HepG2 (cell line): ENCODE data around the gene GPATCH4. TPM values are rescaled to one million over a fixed set of nuclear protein-coding genes. Genes with fewer than 3 reads are reported as not detected.

Experiments
- ARHGAP35 ChIP-seq: sonication (generic); formaldehyde crosslinking; IDR thresholded peaks from 2 replicates; pipeline ENCODE4 v1.9.0; 2022; ENCODE audit warnings: mild to moderate bottlenecking, inconsistent platforms, moderate library complexity, missing genetic modification reagents, borderline replicate concordance
- HOXA5 ChIP-seq: sonication (generic); formaldehyde crosslinking; IDR thresholded peaks from 2 replicates; pipeline ENCODE4 v1.4.0; 2020; ENCODE audit warnings: missing genetic modification reagents
- IKZF5 ChIP-seq: IDR thresholded peaks from 2 replicates; pipeline ENCODE4 v1.6.1; 2018; ENCODE audit warnings: missing genetic modification reagents, mild to moderate bottlenecking, missing compliant biosample characterization
- KDM5B ChIP-seq: sonication (generic); formaldehyde crosslinking; IDR thresholded peaks from 2 replicates; pipeline ENCODE4 v1.4.0; 2020; ENCODE audit warnings: missing genetic modification reagents, mild to moderate bottlenecking, borderline replicate concordance
- RAD21 ChIP-seq: fragments of 450-650 bp; formaldehyde crosslinking; IDR thresholded peaks from 2 replicates; pipeline ENCODE4 v1.5.0; 2020; ENCODE audit warnings: mild to moderate bottlenecking
- SMAD9 ChIP-seq: sonication (generic); formaldehyde crosslinking; IDR thresholded peaks from 2 replicates; pipeline ENCODE4 v1.5.1; 2020; ENCODE audit warnings: mild to moderate bottlenecking, missing genetic modification reagents
- UBTF ChIP-seq: sonication (generic); formaldehyde crosslinking; IDR thresholded peaks from 2 replicates; pipeline ENCODE4 v1.4.0; 2020; ENCODE audit warnings: mild to moderate bottlenecking, missing genetic modification reagents
- ZBTB37 ChIP-seq: sonication (generic); formaldehyde crosslinking; IDR thresholded peaks from 2 replicates; pipeline ENCODE4 v1.4.0; 2020; ENCODE audit warnings: mild to moderate bottlenecking, missing genetic modification reagents
- ZKSCAN1 ChIP-seq: fragments of 150-350 bp; IDR thresholded peaks from 2 replicates; pipeline ENCODE4 v1.6.1; 2014; ENCODE audit warnings: low read length
- ZNF263 ChIP-seq: sonication (generic); formaldehyde crosslinking; IDR thresholded peaks from 2 replicates; pipeline ENCODE4 v1.4.0; 2020; ENCODE audit warnings: missing genetic modification reagents
- ZNF501 ChIP-seq: sonication (generic); formaldehyde crosslinking; IDR thresholded peaks from 2 replicates; pipeline ENCODE4 v1.5.1; 2020; ENCODE audit warnings: mild to moderate bottlenecking, moderate library complexity, missing genetic modification reagents
- ZNF547 ChIP-seq: sonication (generic); formaldehyde crosslinking; IDR thresholded peaks from 2 replicates; pipeline ENCODE4 v1.5.1; 2020; ENCODE audit warnings: mild to moderate bottlenecking, missing genetic modification reagents
- ZNF564 ChIP-seq: sonication (generic); formaldehyde crosslinking; IDR thresholded peaks from 2 replicates; pipeline ENCODE4 v1.8.1; 2023; ENCODE audit warnings: mild to moderate bottlenecking, missing genetic modification reagents
- ZNF598 ChIP-seq: sonication (generic); formaldehyde crosslinking; IDR thresholded peaks from 2 replicates; pipeline ENCODE4 v1.5.1; 2020; ENCODE audit warnings: mild to moderate bottlenecking, missing genetic modification reagents, borderline replicate concordance
- ZNF687 ChIP-seq: sonication (generic); formaldehyde crosslinking; IDR thresholded peaks from 2 replicates; pipeline ENCODE4 v1.5.1; 2020; ENCODE audit warnings: mild to moderate bottlenecking, missing genetic modification reagents, moderate library complexity
- ZNF788 ChIP-seq: sonication (generic); formaldehyde crosslinking; IDR thresholded peaks from 2 replicates; pipeline ENCODE4 v1.5.0; 2020; ENCODE audit warnings: mild to moderate bottlenecking, missing genetic modification reagents, borderline replicate concordance
- polyA plus RNA-seq, 8 experiments: library from polyadenylated mRNA; depleted of rRNA in 3 of 8; stranded (reverse) in 7 of 8; unstranded in 1 of 8; fragments of >200 nt; fragmentation: Illumina TruSeq in 4 of 8; extraction: Trizol in 4 of 8; gene quantifications; 2 replicates each; pipeline versions ENCODE4 v1.2.1 to v1.2.3, GENCODE V29; 2011 to 2016; ENCODE audit warnings: low read depth in 4 of 8, missing spikeins in 1 of 8, mixed read lengths in 1 of 8; ENCODE audit not compliant: insufficient read depth in 1 of 8
- total RNA-seq, 5 experiments: library from RNA; depleted of rRNA; stranded (reverse); fragments of >200 nt; fragmentation: Illumina TruSeq; extraction: Trizol; gene quantifications; 2 replicates each; pipeline ENCODE4 v1.2.3, GENCODE V29; 2016; ENCODE audit warnings: low read depth in 1 of 5

Gene GPATCH4
- total and polyA plus RNA-seq, 2 of the 13 experiments (the other 11 are each of a cell fraction or from before 2014, with no cell fraction given) = 19.2 to 37.9 TPM

- TF ChIP-seq ZNF564 (CRISPR knock-in tag) = no peak
- TF ChIP-seq ZNF547 (CRISPR knock-in tag) = 0 out of 2 replicates have a peak, but pooled peaks have one; percentile 47
- TF ChIP-seq UBTF = peak; percentile 14; the same call in 1 of the 2 replicates
- TF ChIP-seq KDM5B = 0 out of 2 replicates have a peak, but pooled peaks have one; percentile 14
- TF ChIP-seq ARHGAP35 (CRISPR knock-in tag) = no peak
- 0 out of 2 replicates have a peak, but pooled peaks have one; percentile 4 for TF ChIP-seq ZNF263
- TF ChIP-seq ZNF687 (CRISPR knock-in tag) = peak; percentile 16
- TF ChIP-seq IKZF5 (CRISPR knock-in tag) = no peak
- 0 out of 2 replicates have a peak, but pooled peaks have one; percentile 52 for TF ChIP-seq ZKSCAN1
- TF ChIP-seq SMAD9 (CRISPR knock-in tag) = no peak
- TF ChIP-seq ZNF788 (CRISPR knock-in tag) = peak; percentile 12; the same call in 1 of the 2 replicates
- 0 out of 2 replicates have a peak, but pooled peaks have one; percentile 41 for TF ChIP-seq ZNF598 (CRISPR knock-in tag)
- TF ChIP-seq ZNF501 (CRISPR knock-in tag) = peak; percentile 33; the same call in 1 of the 2 replicates
- TF ChIP-seq RAD21 (CRISPR knock-in tag) = no peak
- no peak for TF ChIP-seq ZBTB37
- TF ChIP-seq HOXA5 = 0 out of 2 replicates have a peak, but pooled peaks have one; percentile 23
Measured at GRCh38 chr1:156572663-156573018, 28.6 kb downstream of the GPATCH4 start (continued).
